Central memory CD4-positive, alpha-beta T cell (primary cell): Measurements from ENCODE around the gene CPLX1.
A peak's percentile ranks its signal among the peaks of the same experiment; 100 is the strongest.
"Not testable (repeated sequence)": the region's sequence is repeated elsewhere in the genome, so short reads cannot be mapped to it uniquely, and the experiment has no call there.

Experiments used
- DNase-seq: peaks from one replicate; pipeline ENCODE4 v3.0.0; 2022

CPLX1 gene

DNA sequence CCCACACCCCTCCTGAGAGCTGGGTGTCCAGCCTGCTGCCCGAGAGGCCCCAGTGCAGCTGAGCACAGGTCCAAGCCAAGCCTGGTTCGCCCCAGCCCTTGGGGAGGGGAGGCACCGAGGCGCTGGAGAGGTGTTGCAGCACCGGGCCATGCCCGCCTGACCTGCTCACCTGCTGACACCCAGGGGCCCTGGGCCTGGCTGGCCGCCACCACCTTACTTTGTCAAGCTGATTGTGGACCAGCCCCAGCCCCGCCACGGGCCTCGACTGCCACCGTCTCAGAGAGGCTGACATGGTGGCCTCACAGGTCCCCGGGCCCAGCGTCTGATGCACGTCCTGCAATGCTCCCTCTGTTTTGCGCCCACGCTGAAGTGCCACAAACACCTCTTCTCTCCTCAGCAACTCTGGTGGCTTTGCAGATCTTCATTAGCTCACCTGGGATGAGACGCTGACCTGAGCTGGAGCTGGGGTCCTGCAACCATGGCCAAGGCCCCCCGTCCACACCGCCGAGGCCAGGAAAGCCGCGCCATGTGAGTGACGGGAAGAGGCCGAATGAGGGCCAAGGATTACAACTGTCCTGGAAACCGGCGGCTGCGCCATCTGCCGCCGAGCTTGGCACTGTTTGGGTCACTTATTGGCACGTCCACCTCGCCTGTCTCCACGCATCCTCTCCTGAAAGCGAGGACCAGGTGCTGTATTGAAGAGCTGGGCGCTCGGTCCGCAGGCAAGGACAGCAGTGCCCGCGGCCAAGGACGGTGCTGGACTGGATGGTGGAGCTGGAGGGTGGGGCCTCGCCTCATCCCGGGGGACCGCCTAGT lies 7.6 kb downstream of the CPLX1 start:
- DNase-seq: no peak

DNA sequence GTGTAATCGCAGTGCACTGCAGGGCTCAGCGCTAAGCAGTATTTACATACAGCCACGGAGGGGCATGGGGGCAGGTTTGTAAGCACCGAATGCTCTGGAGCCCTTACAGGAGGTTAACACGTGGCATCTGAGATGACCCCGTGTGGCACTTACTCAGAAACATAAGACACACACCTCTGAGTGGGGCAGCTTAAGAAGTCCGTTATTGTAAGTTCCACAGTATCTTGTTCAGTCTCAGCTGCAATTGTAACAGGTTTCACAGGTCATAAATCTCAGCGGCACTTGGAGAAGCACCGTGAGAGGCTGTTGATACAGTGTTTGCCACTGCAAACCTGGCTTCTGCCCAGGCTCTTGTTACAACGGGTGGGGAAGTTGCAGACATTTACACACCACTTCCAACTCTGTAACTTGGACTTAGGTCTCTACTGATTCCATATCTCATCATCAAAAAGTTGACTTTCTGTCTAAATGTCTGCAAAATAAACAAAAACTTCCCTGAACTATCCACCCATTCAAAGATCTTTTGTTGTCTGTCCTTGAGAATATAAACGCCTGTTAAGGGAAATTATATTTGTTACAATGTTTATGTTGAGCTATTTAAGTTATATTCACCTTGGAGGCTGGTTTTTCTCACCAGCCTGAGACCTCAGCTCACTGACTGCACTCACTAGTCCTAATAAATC lies 10.3 kb downstream of the CPLX1 start:
- no peak for DNase-seq

GRCh38 chr4:814312-814850 lies 11.5 kb downstream of the CPLX1 start:
- no peak for DNase-seq

- DNase-seq: no peak
These were observed 12.0 kb downstream of the CPLX1 start for GRCh38 chr4:813900-814299.

- no peak for DNase-seq
These were observed 16.9 kb downstream of the CPLX1 start for GRCh38 chr4:808860-809570.

- DNase-seq: no peak
These were observed 18.1 kb downstream of the CPLX1 start for GRCh38 chr4:807792-808191.

GRCh38 chr4:806979-807378 lies 18.9 kb downstream of the CPLX1 start:
- not testable (repeated sequence) for DNase-seq

GRCh38 chr4:804804-805203 lies 21.1 kb downstream of the CPLX1 start:
- no peak for DNase-seq

DNA sequence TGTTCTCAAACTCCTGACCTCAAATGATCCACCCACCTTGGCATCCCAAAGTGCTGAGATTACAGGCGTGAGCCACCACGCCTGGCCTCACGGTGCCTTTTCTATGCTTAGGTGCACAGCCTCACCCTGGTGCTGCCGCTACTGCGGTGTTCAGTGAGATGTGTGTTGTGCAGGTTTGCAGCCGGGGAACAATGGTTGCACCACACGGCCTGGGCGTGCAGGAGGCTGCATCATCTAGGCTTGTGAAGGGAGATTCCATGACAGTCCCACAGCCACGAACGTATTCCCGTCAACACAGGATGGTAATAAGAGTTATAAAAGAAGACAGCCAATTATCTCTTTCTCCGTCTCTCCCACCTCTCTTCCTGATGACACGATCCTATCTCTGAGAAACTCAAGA lies 22.0 kb downstream of the CPLX1 start:
- DNase-seq: no peak

- no peak for DNase-seq
These were observed 24.3 kb downstream of the CPLX1 start for GRCh38 chr4:801436-802124.

DNA sequence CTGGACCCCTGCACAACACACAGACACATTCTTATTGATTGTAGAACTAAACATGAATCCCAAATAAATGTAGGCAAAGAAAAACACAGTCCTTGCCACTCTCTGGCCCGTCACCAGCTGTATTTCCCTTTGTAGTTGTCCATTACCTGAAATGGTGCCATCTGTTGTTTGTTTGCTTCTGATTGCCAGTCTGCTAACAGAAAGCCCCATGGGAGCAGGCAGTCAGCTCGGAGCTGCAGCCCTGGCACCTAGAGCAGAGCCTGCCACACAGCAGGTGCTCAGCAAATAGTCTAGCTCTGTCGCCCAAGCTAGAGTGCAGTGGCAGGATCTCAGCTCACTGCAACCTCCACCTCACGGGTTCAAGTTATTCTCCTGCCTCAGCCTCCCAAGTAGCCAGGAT lies 28.9 kb downstream of the CPLX1 start:
- DNase-seq: no peak

GRCh38 chr4:796206-796605 lies 29.7 kb downstream of the CPLX1 start:
- DNase-seq: no peak

DNA sequence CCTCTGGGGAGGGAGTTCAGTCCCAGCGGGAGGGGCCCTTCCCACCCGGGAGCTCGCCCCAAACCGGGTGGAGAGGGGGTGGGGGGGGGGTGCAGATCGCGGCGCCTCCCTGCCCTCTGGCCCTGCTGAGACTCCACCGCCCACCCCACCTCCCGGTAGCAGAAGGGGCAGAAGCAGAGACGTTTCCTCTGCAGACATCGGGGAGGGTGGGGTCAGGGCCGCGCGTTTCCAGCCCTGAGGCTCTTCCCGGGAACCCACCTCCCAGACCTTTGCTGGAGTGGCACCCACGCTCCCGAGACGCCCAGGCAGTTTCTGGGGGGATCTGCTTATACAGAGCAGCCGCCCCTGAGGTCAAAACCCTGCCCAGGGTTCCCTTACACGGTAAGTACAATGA lies 30.2 kb downstream of the CPLX1 start:
- no peak for DNase-seq

DNA sequence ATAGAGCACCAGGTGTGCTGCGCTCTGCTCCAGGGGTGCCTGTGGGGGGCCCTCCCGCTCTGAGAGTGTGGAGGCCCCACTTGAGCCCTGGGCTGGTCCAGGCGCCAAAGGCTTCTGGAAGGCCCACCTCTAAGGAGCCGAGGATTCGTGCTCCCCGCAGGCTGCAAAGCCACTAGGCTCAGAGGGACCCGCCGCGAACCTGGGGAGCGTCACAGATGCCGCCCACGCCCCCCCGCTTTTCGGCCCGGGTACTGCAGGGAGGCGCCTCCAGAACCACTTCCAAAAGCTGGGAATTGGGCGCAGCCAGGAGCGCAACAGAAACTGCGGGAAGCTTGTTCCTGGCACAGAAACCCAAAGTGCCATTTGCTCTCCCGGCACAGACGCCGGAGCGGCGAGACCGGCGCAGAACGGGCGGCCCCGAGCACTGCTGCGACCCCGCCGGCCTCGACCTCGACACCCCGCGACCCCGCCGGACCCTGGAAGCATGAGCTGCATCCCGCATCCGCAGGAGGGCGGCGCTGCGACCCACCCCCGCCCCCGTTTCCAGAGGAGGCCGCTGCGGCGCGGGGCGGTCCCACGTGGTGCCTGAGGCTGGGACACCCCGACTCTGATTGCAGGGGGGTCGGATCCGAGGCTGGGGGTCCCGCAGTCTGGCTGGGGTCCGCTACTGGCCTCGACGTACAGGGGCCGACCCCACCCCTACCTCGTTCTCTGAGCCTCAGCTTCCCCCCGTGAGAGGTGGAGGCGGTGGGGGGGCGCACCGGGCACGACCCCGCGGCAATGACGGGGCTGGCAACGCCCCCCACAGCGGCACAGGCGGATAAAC lies 30.8 kb downstream of the CPLX1 start:
- DNase-seq: no peak

DNA sequence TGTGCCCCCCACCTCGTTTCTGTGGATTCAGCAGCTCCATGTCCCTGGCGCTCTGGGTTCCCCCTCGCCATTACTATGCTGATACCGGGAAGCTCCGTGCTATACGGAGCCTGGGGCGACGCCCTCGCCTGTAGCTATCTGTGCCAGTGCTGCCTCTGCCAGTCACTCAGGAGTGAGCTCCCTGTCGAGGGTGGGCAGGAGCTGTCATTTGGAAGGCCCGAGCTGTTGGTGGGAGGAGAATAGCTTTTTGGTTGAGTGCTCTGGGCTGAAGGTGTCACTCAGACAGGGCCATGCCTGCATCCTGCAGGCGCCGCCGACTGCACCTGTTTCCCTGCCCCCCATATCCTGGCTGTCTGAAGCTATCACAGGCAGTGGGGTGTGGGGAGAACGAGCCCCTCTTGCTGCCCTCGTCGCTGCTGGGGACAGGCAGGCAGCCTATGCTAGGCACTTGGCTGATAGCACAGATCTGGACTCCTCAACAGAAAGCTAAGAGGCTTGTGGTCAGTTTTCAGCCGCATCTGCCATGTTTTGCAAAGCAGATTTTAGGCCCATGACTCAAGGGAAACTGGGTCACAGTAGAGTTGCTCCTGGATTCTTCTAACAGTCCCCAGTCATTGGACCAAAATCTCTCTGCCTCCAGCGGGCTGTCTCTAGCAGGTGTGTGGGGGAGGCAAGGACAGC lies 31.8 kb downstream of the CPLX1 start:
- DNase-seq: no peak

- no peak for DNase-seq
These were observed 32.7 kb downstream of the CPLX1 start for GRCh38 chr4:793093-793861.

DNA sequence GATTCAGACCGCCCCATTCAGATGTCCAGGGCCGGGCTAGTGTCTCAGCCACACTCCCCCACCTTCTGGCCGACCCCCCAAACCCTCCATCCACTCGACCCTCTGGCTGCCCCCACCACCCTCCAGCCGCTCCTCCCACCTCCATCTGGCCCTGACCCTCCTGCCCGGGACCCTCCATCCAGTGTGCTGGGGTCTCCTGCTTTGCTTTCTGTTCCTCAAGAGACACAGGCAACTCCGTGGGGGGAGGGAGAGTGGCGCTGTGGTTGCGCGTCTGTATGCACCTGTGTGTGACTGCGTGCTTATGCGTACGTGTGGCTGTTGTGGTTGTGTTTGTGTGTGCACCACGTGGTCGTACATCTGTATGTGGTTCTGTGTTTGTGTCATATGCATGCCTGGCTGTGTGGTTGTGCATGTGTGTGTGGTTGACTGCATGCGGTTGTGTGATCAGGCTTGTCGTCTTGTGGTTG lies 33.3 kb downstream of the CPLX1 start:
- peak; percentile 36 for DNase-seq

- peak; percentile 28 for DNase-seq
These were observed 33.9 kb downstream of the CPLX1 start for GRCh38 chr4:791898-792625.

DNA sequence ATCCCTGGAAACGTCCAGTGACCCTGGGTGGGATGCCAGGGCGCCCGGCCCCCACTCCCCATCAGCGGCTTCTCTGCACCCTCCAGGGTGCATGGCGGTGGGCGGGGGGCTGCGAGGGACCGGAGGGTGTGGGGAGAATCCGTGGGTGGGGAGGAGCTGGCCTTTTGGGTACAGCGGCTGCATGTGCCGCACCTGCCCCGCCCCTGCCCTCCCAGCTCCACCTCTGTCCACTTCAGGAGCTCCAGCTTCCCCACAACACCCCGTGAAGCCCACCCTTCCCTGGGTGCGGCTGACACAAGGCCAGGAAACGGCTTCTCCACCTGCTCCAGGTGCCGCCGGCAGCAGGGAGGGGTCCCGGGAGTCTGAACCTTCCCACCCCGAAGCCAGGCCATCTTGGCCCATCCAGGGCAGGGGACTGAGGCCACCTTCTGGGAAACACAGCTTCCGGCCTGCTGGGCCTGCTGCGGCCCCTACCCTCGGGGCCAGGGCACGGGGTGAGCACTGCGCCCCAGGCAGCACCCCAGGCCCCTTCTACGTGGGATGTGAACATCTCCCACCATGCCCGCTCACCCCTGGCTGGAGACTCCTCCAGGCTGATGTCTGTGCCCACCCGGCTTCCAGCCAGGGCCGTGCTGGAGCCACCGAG lies 34.6 kb downstream of the CPLX1 start:
- no peak for DNase-seq
